SU-DHL-6 (cell line): Measurements from ENCODE around the gene NUDT13.

Experiments used
- H2AFZ ChIP-seq: fragments of 200-600 bp; sonication (generic); 2 replicates; pipeline ENCODE4 v1.6.1; 2014; ENCODE audit warnings: low read depth, mild to moderate bottlenecking, moderate library complexity, mixed read lengths, antibody characterized with exemption, low read length; ENCODE audit not compliant: severe bottlenecking
- H3F3A ChIP-seq: fragments of 200-600 bp; shearing (Covaris generic); 2 replicates; pipeline ENCODE4 v1.6.0; 2016; ENCODE audit warnings: antibody characterized with exemption, mild to moderate bottlenecking; ENCODE audit not compliant: insufficient read depth
- H3K27ac ChIP-seq: fragments of 200-600 bp; sonication (generic); 2 replicates; pipeline ENCODE4 v1.5.1; 2016; ENCODE audit warnings: low read depth, mild to moderate bottlenecking, low read length, moderate library complexity, mixed read lengths
- H3K27me3 ChIP-seq: fragments of 200-600 bp; sonication (generic), shearing (Covaris generic); 2 replicates; pipeline ENCODE4 v1.6.0; 2014; ENCODE audit warnings: mild to moderate bottlenecking, low read length
- H3K36me3 ChIP-seq: fragments of 200-600 bp; sonication (generic); 2 replicates; pipeline ENCODE4 v1.6.1; 2014; ENCODE audit warnings: mild to moderate bottlenecking, low read length, mixed read lengths
- H3K4me2 ChIP-seq: fragments of 300-600, 200-600 bp; shearing (Covaris generic), sonication (generic); 2 replicates; pipeline ENCODE4 v1.6.0; 2014; ENCODE audit warnings: low read length, low read depth, mild to moderate bottlenecking; ENCODE audit not compliant: poor library complexity, severe bottlenecking
- H3K4me3 ChIP-seq: fragments of 200-600 bp; sonication (generic); 2 replicates; pipeline ENCODE4 v1.5.1; 2014; ENCODE audit warnings: antibody characterized with exemption, low read length, mild to moderate bottlenecking, mixed read lengths; ENCODE audit not compliant: insufficient read depth, poor library complexity, severe bottlenecking
- H3K79me2 ChIP-seq: fragments of 200-600 bp; sonication (generic); 2 replicates; pipeline ENCODE4 v1.6.1; 2014; ENCODE audit warnings: mild to moderate bottlenecking, low read length, moderate library complexity; ENCODE audit not compliant: insufficient read depth
- H3K9ac ChIP-seq: fragments of 200-600 bp; sonication (generic); 2 replicates; pipeline ENCODE4 v1.7.0; 2014; ENCODE audit warnings: mild to moderate bottlenecking, low read length
- H3K9me2 ChIP-seq: fragments of 200-600 bp; sonication (generic); replicated peaks from 2 replicates; pipeline ENCODE4 v1.6.1; 2014; ENCODE audit warnings: low read length; ENCODE audit not compliant: insufficient read depth
- H3K9me3 ChIP-seq: fragments of 200-600 bp; sonication (generic); 2 replicates; pipeline ENCODE4 v1.6.1; 2014; ENCODE audit warnings: low read length, mixed read lengths; ENCODE audit not compliant: insufficient read depth
- H4K20me1 ChIP-seq: fragments of 200-600 bp; sonication (generic); 2 replicates; pipeline ENCODE4 v1.6.1; 2014; ENCODE audit warnings: low read depth, mild to moderate bottlenecking, antibody characterized with exemption, low read length, moderate library complexity, mixed read lengths
- CTCF ChIP-seq: fragments of 200-600 bp; sonication (generic); IDR thresholded peaks from one replicate; pipeline ENCODE4 v1.5.1; 2017; ENCODE audit warnings: antibody characterized with exemption, mild to moderate bottlenecking, low read length, moderate library complexity; ENCODE audit not compliant: insufficient read depth, poor library complexity, severe bottlenecking
- EZH2phosphoT487 ChIP-seq: fragments of 200-600 bp; sonication (generic), shearing (Covaris generic); conservative IDR thresholded peaks from 2 replicates; pipeline ENCODE4 v1.6.1; 2018; ENCODE audit warnings: mild to moderate bottlenecking, antibody characterized with exemption, low read length, moderate library complexity, mixed read lengths

Gene NUDT13

GRCh38 chr10:73110345-73110849 lies at the start of gene NUDT13:
Gene NUDT13, plus strand, starts transcription at chr10:73110455. Its CDS starts 3,911 bp downstream, at chr10:73114366.
- Histone ChIP-seq H3K27ac (peak within 1 kb of the TSS; percentile 64), H3K36me3 (no peaks in the 10 kb centered on the region; the same call in 1 of the 2 replicates), H4K20me1 (no peaks in the 10 kb centered on the region), H3K79me2 (no peaks in the 10 kb centered on the region; the same call in 1 of the 2 replicates), H3K9me3 (no peaks in the 10 kb centered on the region), H3K4me2 (peak within 1 kb of the TSS; percentile 69), H3F3A (peaks cover 17% of the 10 kb centered on the region), H2AFZ (peak within 1 kb of the TSS; percentile 44), H3K4me3 (peak within 1 kb of the TSS; percentile 55), H3K9ac (peak within 1 kb of the TSS; percentile 56), H3K9me2 (no peaks in the 10 kb centered on the region), H3K27me3 (no peaks in the 10 kb centered on the region)
- TF ChIP-seq EZH2phosphoT487 (no peak), CTCF (no peak)

GRCh38 chr10:73060738-73061635 lies 49.3 kb upstream of the NUDT13 start:
- no peak overlapping the region for H2AFZ ChIP-seq
- TF ChIP-seq EZH2phosphoT487 (no peak), CTCF (peak; percentile 47)
- no peaks in the 10 kb centered on the region for H3K9me2 ChIP-seq
- no peaks in the 10 kb centered on the region for H3K9me3 ChIP-seq
- H3K27ac ChIP-seq: no peak overlapping the region
- no peak overlapping the region for H3K4me2 ChIP-seq
- H3K9ac ChIP-seq: no peak overlapping the region
- H3F3A ChIP-seq: peaks cover 9% of the 10 kb centered on the region; the same call in 1 of the 2 replicates
- no peaks in the 10 kb centered on the region for H3K27me3 ChIP-seq
- peaks cover 5% of the 10 kb centered on the region; the same call in 1 of the 2 replicates for H3K36me3 ChIP-seq
- no peaks in the 10 kb centered on the region for H4K20me1 ChIP-seq
- H3K4me3 ChIP-seq: no peak overlapping the region
- no peaks in the 10 kb centered on the region for H3K79me2 ChIP-seq

GRCh38 chr10:73061743-73062142 lies 48.5 kb upstream of the NUDT13 start:
- Histone ChIP-seq H3K9me2 (no peaks in the 10 kb centered on the region), H3K27ac (no peak overlapping the region), H3K4me3 (no peak overlapping the region), H3K36me3 (peaks cover 5% of the 10 kb centered on the region; the same call in 1 of the 2 replicates), H3K79me2 (no peaks in the 10 kb centered on the region), H3K9me3 (no peaks in the 10 kb centered on the region), H3K4me2 (no peak overlapping the region), H2AFZ (no peak overlapping the region), H4K20me1 (no peaks in the 10 kb centered on the region), H3K27me3 (no peaks in the 10 kb centered on the region), H3K9ac (no peak overlapping the region), H3F3A (peaks cover 9% of the 10 kb centered on the region; the same call in 1 of the 2 replicates)
- TF ChIP-seq EZH2phosphoT487 (no peak), CTCF (no peak)
